HG03571 (cell line): ENCODE data around the gene HEXIM2.
"Not testable (repeated sequence)": the region's sequence is repeated elsewhere in the genome, so short reads cannot be mapped to it uniquely, and the experiment has no call there.

Experiments used
- ATAC-seq: cut with Tn5 transposase; IDR thresholded peaks from one replicate; pipeline ENCODE4 v1.9.1; 2021; ENCODE audit not compliant: unreplicated experiment

Gene HEXIM2

DNA sequence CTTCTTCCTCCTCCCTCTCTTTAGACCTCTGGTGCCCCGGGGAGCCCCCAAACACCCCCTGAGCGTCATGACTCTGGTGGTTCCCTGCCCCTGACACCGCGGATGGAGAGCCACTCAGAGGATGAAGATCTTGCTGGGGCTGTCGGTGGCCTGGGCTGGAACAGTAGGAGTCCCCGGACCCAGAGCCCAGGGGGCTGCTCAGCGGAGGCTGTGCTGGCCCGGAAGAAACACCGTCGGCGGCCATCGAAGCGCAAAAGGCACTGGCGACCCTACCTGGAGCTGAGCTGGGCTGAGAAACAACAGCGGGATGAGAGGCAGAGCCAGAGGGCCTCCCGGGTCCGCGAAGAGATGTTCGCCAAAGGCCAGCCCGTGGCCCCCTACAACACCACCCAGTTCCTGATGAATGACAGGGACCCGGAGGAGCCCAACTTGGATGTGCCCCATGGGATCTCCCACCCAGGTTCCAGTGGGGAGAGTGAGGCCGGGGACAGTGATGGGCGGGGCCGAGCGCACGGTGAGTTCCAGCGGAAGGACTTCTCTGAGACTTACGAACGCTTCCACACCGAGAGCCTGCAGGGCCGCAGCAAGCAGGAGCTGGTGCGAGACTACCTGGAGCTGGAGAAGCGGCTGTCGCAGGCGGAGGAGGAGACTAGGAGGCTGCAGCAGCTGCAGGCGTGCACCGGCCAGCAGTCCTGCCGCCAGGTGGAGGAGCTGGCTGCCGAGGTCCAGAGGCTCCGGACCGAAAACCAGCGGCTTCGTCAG lies 7.5 kb downstream of the HEXIM2 start:
- no peak for ATAC-seq

DNA sequence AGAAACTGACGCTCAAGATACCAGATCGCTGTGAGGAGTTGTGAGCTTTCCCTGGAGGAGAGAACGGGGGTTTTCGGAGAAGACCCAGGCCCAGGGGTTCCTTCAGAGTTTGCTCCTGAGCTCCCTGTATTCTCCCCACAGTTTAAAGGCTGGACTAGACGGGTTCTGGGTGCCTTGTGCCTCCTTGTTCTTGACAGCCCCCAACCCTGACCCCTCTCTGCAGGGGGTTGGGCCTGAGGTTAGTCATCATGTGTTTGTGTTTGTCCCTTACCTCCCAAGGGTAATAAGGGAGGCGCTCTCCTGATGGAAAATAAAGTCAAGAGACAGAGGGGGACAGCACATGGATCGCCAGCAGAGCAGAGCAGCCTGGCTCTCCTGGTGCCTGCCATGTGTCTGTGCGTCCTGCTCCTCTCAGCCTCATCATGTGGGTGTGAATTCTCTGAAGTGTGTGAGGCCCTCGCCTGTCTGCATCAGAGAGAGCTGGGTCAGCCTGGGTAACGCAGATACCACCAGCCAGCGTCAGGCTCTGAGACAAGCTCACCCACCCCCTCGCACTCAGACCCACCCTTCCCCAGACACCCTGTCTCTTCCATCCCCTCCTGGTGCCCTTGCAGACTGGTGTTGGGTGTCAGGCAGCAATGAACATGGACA lies 8.7 kb downstream of the HEXIM2 start:
- ATAC-seq = no peak

DNA sequence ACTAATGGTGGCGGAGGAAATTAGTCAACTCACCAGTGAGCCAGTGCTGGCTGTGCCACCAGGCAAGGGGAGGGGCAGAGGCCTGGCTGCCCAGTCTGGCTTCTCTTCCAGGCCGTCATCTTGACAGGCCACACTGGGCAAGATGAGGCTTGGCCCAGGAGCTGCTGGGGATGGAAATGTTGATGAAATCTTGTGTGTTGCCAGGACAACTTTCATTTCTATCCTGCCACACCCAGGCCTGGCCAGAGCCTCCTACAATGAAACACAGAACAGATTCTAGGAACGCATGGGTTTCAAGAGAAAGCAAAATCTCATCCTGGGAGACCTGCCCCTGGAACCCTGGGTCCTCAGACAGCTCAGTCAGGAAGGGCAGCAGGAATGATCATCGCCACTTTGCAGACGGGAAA lies 9.3 kb downstream of the HEXIM2 start:
- no peak for ATAC-seq

DNA sequence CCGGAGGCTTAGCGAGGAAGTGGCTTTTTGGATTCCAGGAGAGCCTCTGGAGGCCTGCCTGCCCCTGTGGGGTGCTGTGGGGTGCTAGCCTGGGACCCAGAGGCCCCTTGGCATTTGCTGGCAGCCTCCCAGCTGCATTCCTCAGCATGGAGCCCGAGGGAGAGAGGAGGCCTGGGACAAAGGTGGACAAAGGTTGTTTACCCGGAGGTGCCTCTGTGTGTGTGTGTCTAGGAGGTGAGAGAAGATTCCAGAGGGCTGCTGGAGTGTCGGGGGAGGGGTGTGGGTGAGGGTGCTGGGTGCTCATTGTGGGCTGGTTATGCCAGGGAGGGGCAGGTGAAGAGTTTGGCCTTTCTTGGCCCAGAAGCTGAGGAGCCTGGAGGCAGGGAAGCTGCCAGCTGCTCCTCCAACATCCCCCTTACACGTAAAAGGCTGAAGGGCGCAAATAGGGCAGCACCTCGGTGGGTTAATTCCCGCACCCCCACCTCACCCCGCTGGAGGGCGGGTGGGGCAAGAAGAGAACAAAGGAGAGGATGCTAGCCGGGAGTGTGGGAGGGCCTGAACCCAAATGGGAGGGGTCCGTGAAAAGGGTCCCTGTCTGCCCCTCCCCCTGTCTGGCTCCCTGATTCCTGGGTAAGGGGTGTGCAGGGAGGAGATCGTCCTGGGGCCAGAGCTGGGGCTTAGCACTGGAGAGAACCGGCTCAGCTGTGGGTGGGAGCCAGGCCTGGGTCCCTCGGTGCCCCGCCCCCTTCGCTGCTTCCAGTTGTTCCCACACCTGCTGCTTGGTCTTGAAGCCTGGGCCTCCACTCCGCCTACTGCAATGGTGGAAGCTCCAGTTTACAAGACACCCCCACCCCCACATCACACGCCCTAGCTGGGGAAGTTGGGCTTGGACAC lies 9.9 kb downstream of the HEXIM2 start:
- ATAC-seq = no peak

DNA sequence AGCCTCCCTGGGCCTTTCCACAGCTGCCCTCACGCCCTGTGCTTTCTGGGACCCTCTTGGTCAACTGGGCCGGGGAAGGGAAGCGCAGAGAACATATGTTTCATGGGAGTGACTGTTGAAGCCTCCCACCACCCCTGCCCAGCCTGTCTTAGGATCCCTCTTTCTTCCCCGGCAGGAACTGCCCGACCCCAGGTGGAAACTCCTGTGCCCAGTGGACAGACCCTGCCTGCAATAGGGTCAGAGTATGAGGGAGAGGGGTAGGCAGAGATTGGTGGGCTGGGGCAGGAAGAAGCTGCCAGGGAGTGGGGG lies 10.5 kb downstream of the HEXIM2 start:
- no peak for ATAC-seq

DNA sequence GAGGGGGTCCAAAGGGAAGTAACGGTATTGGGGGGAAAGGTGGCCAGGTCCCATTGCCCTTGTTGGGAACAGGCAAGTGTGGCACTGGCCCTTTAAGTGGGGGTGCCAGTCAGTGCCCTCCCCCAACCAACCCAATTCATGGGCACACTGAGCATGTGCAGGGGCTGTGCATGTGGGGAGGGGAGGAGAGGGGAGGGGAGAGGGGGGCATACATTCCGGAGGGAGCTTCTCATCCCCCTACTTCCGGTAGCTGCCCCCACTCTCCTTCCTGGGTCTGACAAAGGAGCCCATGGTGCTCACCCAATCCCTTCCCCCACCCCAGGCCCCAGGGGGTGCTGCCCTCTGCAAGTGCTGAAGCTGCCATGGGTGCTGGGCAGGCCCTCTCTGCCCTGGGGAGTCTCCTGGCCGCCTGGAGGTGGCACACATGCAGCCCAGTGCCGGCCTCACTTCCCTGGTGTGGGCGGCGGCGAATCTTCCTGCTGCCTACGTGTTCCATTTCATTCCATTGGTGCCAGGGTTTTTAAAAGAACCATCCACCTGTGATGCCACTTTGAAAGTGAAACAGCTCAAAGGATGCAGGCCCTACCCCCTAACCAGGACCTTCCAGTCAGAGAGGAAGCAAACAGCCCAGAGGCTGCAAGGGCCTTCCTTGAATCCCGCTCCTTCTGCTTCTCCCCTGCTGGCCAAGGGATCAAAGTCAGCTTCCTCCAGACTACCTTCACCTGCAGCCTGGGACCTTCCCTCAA lies 11.0 kb downstream of the HEXIM2 start:
- ATAC-seq = no peak

DNA sequence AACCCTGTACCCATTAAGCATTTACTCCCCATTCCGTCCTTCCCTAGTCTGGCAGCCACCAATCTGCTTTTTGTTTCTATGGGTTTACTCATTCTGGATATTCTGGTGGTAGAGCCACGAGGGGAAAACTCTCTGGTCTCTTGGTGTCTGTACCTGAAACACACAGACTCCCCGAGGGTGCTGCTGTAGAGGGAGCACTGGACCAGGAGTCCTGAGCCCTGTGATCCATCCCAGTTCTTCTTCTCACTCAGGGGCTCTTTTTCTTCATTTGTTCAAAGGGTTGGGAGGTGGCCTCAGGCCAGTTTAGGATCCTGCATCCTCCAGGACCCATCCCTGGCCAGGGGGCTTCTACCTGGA lies 14.1 kb downstream of the HEXIM2 start:
- ATAC-seq = no peak

DNA sequence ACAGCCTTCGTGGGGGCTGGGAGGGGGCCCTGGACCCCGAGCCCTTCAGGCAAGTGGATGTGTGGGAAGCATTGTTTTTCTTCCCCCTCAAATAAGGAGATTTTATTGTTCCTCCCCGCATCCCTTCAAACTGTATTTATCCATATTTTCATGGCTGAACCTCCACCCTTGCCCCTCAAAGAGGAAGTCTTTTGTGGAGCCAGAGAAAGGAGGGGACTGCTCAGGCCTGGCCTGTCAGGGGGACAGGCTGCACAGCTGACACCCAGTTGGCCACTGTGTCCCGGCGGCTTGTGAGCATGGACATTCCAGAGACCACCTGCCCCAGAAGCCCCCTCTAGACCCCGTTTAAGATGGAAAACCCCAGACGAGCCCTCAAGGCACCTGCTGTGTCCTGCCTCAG lies 15.9 kb downstream of the HEXIM2 start:
- ATAC-seq = no peak

DNA sequence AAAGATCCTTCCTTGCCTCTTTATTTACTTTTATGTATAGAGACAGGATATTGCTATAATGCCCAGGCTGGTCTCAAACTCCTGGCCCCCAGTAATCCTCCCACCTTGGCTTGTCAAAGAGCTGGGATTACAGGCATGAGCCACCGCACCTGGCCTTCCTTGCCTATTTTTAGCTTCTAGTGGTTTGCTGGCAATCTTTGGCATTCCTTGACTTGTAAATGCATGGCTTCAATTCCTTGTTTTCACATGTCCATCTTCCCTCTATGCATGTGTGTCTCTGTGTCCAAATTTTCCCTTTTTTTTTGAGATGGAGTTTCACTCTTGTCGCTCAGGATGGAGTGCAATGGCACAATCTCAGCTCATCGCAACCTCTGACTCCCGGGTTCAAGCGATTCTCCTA lies 22.5 kb downstream of the HEXIM2 start:
- no peak for ATAC-seq

DNA sequence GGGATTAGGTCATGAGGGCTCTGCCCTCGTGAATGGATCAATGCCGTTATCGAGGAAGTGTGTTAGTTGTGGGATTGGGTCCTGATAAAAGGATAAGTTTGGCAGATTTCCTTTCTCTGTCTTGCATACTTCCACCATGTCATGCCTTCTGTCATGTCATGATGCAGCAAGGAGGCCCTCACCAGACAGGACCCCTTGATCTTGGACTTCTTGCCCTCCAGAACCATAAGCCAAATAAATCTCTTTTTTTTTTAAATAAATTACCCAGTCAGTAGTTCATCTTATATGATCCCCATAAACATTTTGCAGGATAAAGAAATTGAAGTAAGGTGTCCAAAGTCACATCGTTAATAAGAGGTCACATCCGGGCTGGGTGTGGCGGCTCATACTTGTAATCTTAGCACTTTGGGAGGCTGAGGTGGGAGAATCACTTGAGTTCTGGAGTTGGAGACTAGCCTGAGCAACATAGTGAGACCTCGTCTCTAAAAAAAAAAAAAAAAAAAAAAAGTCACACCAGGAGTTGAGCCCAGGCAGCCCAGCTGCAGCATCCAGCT lies 25.2 kb downstream of the HEXIM2 start:
- no peak for ATAC-seq

DNA sequence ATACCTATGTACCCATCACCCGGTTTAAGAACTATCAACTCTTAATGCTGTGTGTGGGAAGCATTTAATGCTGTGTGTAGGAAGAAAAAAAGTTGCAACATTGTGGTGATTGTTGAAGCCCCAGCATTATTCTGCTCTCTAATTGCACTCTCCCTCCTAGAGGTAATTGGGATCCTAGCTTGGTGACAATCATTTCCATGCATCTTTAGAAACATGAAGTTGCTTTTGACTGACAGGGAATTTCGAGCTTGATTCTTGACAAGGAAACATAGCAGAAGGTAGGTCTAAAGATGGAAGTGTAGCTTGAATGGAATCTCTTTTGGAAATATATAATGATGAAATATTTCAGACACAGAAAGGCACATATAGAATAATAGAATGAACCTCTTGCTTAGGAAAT lies 27.3 kb downstream of the HEXIM2 start:
- ATAC-seq = no peak

DNA sequence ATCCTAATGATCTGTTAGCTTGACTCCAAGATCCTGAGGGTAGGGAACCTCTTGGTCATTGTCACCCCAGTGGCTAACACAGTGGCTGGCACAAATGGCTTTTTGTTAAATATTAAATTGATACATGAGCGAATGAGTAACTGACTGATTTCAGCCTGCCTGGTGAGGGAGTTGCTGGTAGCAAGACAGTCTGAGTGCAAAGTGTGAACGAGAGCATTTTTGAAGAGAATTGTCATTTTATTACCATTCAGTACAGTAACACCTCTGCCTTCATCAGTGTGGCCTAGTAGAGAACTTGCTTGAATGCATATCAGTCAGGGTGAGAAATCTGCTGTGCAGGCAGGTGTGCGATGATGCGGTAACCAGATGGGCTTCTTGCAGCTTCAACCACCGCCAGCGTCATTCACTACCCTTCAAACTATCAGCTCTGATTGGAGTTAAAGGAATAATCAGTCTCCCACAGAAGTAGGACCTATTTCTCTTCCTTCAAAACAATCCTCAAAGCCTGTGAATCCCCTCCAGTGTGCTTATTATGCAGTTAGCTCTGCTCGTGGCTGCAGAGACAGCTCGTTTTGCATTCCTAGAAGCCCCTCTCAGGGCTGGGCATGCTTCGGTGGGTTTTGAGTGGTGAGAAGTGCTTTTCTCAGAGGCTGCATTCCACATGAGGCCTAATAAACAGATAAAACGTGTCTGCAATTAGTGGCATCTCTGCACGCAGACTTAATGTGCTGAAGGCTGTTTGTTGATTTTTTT lies 29.0 kb downstream of the HEXIM2 start:
- ATAC-seq = no peak

DNA sequence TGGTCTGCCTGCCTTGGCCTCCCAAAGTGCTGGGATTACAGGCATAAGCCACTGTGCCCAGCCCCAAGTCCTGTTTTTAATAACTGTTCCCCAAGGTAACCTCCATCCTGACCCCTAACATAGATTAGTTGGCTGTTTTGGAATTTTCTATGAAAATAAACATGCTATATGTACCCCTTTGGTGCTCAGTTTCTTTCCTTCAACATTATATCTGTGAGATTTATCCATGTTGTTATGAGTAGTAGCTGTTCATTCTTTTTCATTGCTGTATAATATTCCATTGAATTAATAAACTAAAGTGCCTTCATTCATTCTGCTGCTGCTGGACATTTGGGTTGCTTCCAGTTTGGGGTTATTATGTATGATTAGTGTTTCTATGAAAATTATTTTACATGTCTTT lies 33.7 kb downstream of the HEXIM2 start:
- ATAC-seq = no peak

DNA sequence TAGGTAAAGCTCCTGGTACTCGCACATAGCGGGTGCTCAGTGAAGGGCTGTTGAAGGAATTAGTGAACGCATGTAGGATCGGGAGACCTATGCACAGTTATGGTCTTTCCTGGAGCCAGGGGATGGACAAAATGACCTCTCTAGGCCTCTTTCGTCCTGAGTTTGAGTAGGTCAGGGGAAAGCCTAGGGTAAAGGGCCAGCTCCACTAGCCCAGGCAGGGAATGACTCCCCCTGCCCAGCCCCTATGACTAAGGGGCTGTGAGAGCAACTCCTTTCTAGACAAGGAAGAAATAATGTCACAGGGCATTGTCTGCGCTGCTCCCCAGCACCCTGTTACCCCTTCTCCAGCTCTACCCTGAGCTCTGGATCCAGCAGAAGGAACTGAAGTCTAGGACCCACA lies 35.4 kb downstream of the HEXIM2 start:
- no peak for ATAC-seq

DNA sequence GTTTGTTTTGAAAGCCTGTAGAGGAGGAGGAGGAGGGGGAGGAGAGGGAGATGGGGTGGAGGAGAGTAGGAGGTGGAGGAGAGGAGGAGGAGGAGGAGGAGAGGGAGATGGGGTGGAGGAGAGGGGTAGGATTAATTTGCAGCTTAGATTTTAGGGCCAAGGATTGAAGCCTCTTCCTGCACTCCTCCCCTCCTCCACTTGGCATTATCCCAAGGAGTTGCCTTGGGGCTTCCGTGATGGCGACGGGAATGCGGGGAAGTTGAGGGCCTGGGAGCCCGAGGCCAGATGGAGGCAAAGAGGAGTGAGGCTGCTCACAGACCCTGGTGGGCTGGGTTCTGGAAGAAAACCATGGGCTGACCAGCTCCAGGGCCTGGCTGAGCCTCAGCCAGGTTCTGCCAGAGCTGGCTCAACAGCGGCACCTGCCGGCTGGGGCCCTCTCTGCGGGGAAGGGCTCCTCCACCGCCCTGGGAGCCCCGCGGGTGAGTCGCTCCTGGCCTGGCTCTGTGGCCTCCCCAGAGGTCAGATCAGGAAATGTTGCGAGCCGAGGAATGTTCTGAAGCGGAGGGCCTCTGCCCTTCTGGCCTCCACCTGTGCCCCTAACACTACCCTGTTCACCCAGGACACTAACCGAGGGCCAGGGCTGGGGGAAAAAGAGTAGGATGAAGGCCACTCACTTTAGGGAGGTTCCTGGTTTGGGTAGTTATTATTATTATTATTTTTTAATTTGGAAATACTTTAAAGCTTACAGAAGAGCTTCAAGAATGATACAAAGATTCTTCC lies 36.1 kb downstream of the HEXIM2 start:
- peak; percentile 74 for ATAC-seq

DNA sequence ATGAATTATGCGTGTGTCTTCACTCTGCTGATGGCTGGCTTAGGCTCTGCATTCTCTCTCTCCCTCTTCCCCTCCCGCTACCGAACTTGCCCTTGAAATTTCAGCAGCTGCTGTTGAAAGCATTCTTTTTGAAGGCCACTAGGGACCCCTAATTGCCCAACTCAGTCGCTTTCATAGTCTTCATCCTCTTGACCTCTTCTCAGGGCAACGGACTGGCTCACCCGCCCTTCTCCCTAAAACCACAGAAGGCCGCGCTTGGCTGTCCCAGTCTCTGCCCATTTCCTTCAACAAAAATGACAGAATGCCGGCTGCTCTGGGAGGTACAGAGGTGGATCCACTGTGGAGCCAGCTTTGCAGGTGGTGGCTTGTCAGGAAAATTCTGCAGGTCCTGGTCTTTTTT lies 39.0 kb downstream of the HEXIM2 start:
- no peak for ATAC-seq

DNA sequence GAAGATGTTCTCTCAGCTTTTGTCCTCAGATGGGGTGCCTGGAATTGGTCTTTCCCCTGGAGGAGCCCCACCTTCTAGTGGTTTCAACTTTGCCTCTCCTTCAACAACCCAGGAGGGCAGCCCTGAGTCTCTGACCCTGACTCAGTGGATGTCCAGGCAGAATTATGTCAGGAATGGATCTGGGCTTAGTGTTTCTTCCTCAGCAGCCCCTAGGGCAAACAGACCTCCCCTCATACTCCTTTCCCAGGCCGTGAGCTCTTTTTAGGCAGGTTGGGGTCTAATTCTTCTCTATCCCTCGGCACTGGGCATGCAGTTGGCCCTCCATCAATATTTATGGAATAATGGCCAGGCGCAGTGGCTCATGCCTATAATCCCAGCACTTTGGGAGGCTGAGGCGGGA lies 39.8 kb downstream of the HEXIM2 start:
- no peak for ATAC-seq

DNA sequence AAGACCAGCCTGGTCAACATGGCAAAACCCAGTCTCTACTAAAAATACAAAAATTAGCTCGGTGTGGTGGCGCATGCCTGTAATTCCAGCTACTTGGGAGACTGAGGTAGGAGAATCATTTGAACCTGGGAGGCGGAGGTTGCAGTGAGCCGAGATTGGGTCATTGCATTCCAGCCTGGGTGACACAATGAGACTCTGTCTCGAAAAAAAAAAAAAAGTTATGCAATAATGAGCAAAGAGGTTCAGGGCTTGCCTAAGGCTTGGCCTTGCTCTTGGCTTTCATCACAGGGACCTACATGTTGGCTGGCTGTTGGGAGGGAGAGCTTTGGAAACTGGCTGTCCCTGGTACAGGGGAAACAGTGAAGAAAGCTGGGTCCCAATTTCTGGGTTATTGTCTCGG lies 40.2 kb downstream of the HEXIM2 start:
- not testable (repeated sequence) for ATAC-seq

DNA sequence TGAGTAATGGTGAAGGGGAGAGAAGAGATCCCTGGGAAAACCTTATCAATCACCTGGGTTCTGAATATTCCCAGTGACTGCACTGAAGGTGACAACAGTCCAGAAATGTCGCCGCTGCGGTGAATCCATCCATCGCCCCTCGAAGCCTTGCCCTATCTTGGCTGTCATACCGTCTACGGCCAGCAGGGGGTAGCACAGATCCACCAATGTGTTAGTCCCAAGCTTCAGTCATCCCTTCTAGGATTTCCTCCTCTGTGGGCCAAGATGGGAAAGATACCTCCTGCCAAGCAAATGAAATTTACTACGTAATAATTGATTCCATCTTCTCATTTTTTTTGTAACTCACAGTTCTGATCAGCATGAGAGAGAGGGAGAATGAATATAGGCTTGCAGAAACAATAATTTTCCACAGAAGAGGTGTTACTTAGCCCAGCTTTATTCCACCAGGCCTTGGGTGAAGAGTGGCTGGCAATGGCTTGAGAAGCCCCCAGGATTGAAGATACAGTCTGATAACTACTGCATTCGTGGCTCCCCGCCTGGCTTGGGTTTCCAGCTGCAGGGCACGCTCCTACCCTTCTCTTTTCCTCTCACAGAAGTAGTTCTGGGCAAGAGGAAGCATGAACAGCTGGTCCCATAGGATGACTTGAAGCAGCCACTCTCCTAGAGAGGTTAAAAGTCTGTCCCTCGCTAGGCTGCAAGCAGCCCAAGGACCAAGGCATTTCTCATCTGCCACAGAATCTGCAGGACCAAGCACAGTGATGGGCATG lies 57.4 kb downstream of the HEXIM2 start:
- ATAC-seq = no peak
